ENCODE measurements around the gene ACOT11.

Gene ACOT11

GRCh38 chr1:54564312-54565112, 16.5 kb downstream of the ACOT11 start:
- DNase-seq (ENCODE audit: low spot score): peak; percentile 57

- no peak for DNase-seq (ENCODE audit: low spot score)
These were observed 17.1 kb downstream of the ACOT11 start for GRCh38 chr1:54565113-54565501.

DNA sequence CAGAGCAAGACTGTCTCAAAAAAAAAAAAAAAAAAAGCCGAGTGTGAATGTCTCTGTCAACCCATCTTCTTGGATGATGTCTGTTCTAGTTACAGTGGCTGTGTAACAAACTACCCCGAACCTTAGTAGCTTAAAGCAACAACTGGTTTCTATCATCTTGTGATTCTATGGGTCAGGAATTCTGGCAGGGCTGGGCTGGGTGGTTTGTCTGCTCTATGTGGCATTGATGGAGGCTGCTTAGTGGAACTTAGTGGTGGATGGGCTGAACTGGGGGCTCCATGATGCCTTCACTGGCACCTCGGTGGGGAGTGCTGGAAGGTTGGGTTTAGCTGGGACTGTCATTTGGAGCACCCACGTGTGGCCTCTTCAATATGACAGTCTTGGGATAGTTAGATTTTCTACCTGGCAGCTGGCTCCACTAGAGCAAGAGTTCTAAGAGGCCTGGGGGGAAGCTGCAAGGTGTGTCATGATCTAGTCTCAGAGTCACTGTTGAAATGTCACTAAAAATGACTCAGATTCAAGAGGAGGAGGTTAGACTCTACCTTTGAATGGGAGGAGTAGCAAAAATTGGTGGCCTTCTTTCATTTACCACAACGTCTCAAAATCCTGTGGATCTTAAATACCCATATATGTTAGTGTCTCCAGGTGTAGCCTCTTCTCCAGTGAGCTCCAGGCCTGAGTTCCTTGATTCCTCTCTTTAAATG, 18.6 kb downstream of the ACOT11 start:
- peak; percentile 28 for DNase-seq (ENCODE audit: low spot score)

DNA sequence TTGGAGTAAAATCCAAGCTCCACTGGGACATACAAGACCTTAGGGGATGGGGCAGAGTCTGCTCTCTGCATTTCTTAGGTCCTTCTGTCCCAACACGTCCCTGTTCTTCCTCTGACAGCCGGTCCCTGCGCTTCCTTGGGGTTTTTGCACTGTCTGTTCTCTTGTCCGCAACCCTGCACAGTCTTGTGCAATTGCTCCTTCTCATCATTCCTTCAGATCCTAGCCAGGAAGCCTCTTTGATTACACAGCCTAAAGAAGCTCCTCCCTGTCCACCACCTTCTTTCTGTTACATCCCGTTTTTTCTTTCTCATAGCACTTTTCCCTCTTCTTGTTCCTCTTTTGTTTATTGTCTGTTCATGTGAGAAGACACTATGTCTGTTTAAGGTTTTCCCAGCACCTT, 19.9 kb downstream of the ACOT11 start:
- DNase-seq (ENCODE audit: low spot score): no peak

GRCh38 chr1:54569339-54569738, 21.3 kb downstream of the ACOT11 start:
- no peak for DNase-seq (ENCODE audit: low spot score)

GRCh38 chr1:54570161-54570560, 22.1 kb downstream of the ACOT11 start:
- DNase-seq (ENCODE audit: low spot score): no peak

DNA sequence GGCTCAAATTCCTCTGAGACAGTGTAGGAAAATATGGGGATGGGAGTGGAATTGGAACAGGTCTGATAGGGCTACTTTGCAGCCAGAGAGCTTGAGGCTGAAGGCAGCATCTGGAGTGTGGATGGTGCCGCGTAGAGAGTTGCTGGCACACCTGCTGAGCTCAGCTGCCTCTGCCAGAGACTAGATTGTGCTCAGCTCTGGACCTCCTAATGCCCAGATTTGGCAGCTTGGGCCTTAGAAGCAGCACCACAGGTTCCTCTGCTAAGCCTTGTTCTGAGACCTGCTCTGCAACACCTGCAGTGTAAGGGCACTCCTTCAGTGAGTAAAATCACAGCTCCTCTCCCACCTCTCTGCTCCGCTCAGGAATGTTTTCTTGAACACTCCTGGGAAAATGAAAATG, 23.3 kb downstream of the ACOT11 start:
- no peak for DNase-seq (ENCODE audit: low spot score)

DNA sequence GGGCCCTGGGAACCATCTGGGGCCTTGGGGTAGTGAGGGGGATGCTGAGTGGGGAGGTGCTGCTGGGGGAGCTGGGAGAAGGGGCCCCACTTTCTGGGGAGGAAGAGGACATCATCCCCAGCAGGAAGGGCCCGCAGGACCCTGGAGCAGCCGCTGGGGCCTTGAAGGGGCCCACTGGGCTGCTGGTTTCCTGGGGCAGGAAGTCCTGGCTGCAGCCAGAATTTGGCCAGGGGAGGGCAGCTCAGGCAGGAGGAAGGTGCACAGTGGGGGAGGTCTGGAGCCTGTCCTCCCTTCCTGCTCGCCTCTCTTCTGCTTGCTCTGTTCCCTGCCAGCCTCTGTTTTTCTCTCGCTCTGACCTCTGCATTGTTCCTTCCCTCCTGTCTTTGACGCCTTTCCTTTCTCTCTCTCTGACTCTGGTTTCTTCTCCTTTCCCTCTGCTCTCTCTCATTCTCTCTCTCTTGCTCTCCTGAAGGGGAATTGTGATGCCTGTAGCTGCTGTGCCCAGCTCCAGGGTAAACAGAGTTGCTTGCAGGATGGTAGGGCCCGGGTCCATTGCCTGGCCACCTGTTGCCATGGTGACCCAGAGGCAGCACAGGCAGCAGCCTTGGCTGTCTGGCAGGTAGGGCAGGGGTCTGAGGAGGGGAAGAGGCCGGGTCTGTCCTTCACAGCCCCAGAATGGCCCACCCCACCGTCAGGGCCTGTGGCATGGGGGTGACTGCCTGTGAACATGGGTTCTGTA, 23.9 kb downstream of the ACOT11 start:
- DNase-seq (ENCODE audit: low spot score): no peak

DNA sequence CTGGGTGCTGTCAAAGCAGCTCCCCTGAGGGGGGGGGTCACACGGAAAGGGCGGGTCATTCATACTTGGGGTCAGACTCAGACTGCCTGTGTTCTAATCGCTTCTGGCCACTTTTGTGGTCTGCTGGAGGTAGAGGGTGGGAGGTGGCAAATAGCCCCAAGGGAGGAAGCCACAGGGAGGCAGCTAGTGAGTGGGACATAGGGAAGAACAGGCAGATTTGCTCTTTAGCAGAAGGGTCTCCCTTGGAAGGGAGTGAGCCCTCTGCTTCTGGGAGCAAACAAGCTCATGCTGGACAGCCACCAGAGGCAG, 24.5 kb downstream of the ACOT11 start:
- DNase-seq (ENCODE audit: low spot score): no peak

GRCh38 chr1:54574158-54574778, 26.2 kb downstream of the ACOT11 start:
- no peak for DNase-seq (ENCODE audit: low spot score)

- DNase-seq (ENCODE audit: low spot score): no peak
These were observed 27.1 kb downstream of the ACOT11 start for GRCh38 chr1:54575161-54575560.

GRCh38 chr1:54575605-54576290, 27.7 kb downstream of the ACOT11 start:
- DNase-seq (ENCODE audit: low spot score): no peak

GRCh38 chr1:54577612-54578011, 29.6 kb downstream of the ACOT11 start:
- peak; percentile 58 for DNase-seq (ENCODE audit: low spot score)

GRCh38 chr1:54579337-54579781, 31.3 kb downstream of the ACOT11 start:
- no peak for DNase-seq (ENCODE audit: low spot score)

- DNase-seq (ENCODE audit: low spot score): no peak
These were observed 33.0 kb downstream of the ACOT11 start for GRCh38 chr1:54580856-54581550.

DNA sequence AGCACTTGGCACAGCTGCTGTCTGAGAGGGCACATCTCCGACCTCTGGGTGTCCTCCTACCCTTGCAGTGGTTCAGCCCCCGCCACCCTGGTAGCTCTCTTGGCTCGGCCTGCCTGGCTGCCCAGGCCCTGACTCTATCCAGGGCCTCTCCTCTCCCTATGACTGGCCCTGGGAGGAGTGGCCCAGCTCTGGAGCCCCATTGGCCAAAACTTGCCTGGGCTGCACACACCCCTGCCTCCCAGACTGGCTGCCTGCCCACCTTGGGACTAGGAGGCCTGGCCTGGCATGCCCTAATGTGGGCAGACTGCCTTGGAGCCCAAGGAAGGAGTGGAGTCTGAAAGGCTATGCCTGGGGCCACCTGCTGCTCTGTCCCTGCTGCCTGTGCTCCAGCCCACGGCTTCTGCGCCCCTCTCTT, 33.6 kb downstream of the ACOT11 start:
- DNase-seq (ENCODE audit: low spot score): peak; percentile 92

DNA sequence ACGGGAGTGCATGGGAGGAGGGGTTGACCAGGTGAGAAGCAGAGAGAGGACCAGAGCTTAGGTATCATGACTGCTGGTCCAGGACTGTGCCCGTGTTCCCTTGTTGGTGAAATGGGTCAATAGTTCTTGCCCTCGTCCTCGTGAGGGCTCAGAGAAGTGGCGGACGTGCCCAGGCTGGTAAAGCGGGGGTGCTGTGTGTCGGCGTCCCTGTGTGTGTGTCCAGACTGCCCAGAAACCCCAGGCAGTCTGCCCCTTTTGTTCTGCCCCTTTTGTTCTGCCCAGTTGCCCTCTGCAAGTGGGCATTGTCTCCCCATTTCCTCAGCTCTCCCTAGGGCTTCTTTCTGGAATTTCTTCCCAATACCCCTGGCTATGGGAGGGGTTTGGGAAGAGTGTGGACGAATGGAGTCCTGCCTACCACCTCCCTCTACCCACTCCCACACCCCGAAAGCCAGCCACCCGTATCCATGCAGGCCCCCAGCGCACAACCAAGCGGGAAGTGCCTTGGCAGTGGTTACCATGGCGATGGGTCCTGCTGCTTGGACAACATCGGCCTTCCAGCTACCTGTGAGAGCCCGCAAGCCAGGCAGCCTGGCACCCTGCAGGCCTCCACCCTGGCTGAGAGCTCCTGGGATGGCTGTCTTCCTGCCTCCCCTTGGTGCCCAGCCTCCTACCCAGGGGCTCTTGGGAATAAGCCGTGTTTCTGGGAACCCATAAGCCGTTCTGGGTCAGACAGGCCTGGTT, 34.7 kb downstream of the ACOT11 start:
- DNase-seq (ENCODE audit: low spot score): peak; percentile 78

DNA sequence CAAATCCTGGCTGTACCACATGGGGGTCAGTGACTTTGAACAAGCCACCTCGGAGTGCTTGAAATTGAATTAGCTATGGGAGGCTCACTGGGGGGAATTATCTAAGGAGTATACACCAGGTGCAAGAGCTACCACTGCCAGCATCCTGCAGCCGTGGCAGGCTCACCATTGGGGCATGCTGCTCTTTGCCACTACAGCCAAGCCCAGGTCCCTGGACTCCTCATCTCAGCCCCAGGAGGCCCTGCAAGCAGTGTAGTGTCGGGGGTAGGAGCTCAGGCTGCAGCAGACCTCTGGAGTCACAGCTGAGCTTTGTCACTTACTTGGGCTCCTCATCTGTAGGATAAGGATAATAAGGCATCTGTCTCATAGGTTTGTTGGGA, 35.3 kb downstream of the ACOT11 start:
- no peak for DNase-seq (ENCODE audit: low spot score)

DNA sequence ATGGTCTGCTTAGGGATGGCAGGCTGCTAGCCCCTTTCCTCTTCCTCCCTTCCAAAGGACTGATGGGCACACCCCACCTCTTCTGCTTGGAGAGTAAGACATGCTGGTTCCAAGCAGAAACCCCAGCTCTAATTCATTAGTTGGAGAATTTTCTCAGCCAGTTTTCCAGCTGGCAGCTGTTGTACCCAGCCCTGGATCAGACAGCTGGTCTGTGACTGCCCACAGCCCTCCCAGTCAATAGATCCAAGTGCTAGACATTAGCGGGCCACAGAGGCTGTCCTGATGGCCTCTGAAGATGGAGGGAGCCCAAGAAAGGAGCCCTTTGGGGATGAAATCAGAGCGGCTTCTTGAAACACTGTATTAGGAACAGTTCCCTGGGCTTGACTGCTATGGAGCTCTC, 35.8 kb downstream of the ACOT11 start:
- DNase-seq (ENCODE audit: low spot score): no peak

DNA sequence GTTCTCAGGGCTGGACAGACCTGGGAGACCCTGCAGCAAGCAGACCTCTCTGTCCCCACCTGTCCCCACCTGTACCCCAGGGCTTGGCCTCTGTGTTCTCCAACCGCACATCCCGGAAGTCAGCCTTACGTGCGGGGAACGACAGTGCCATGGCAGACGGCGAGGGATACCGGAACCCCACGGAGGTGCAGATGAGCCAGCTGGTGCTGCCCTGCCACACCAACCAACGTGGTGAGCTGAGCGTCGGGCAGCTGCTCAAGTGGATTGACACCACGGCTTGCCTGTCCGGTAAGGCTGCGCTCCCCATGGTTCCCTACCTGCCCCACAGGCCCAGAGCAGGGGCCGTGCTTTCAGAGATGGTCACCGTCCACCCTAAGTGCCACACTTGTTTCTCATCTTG, 36.5 kb downstream of the ACOT11 start:
- DNase-seq (ENCODE audit: low spot score): no peak
